Vagina (tissue), 2 donors: ENCODE data around the gene DKKL1.

Experiments used
- CTCF ChIP-seq, 3 experiments: fragments of 450-650 bp in 2 of 3; fragments of 200-600 bp in 1 of 3; sonication (generic) in 1 of 3; IDR thresholded peaks; one replicate each; pipeline ENCODE4 v1.5.1; 2017 to 2019; ENCODE audit warnings: antibody characterized with exemption in 3 of 3, mild to moderate bottlenecking in 2 of 3, moderate library complexity in 2 of 3
- POLR2A ChIP-seq, 2 donors: fragments of 450-650 bp; IDR thresholded peaks; one replicate each; pipeline ENCODE4 v1.6.1; 2017; ENCODE audit warnings: antibody characterized with exemption in 2 of 2, mild to moderate bottlenecking in 2 of 2, moderate library complexity in 2 of 2
- POLR2AphosphoS5 ChIP-seq, 2 donors: sonication (generic); formaldehyde crosslinking; IDR thresholded peaks; one replicate each; pipeline ENCODE4 v1.9.0; 2017; ENCODE audit warnings: antibody characterized with exemption in 2 of 2, mild to moderate bottlenecking in 2 of 2, low read depth in 1 of 2; ENCODE audit not compliant: insufficient read depth in 1 of 2

- TF ChIP-seq CTCF (IDR thresholded peaks at IDR 0.05) (no peak), POLR2AphosphoS5 (IDR thresholded peaks at IDR 0.05; ENCODE audit: insufficient read depth in 1 of 2, low read depth in 1 of 2) (no peak), POLR2A (IDR thresholded peaks at IDR 0.05) (no peak)
These were observed 16.5 kb upstream of the DKKL1 start for GRCh38 chr19:49347191-49347590.
